Testis (tissue), 3 donors: Measurements from ENCODE around the gene LPAR5. TPM values are rescaled to one million over a fixed set of nuclear protein-coding genes. Genes with fewer than 3 reads are reported as not detected.

Source experiments
- DNase-seq: peaks from one replicate; pipeline ENCODE4 v3.0.0-alpha.2; 2019
- H3K27ac ChIP-seq, 2 donors: fragments of 200-600 bp; sonication (generic); one replicate each; pipeline ENCODE4 v1.5.1; 2019
- H3K27me3 ChIP-seq: fragments of 200-600 bp; sonication (generic); one replicate; pipeline ENCODE4 v1.5.1; 2019
- H3K36me3 ChIP-seq: fragments of 200-600 bp; sonication (generic); one replicate; pipeline ENCODE4 v1.5.1; 2017; ENCODE audit warnings: low read depth; ENCODE audit errors: missing control alignments
- H3K4me1 ChIP-seq: fragments of 200-600 bp; sonication (generic); one replicate; pipeline ENCODE4 v1.5.1; 2019
- H3K4me3 ChIP-seq, 2 donors: fragments of 200-600 bp; sonication (generic); one replicate each; pipeline ENCODE4 v1.5.1; 2017 to 2019
- H3K9me3 ChIP-seq: fragments of 200-600 bp; sonication (generic); one replicate; pipeline ENCODE4 v1.5.1; 2017
- CTCF ChIP-seq, 3 experiments: fragments of 450-650 bp in 2 of 3; fragments of 200-600 bp in 1 of 3; sonication (generic) in 1 of 3; IDR thresholded peaks; one replicate each; pipeline ENCODE4 v1.5.1; 2016 to 2019; ENCODE audit warnings: antibody characterized with exemption in 3 of 3, mild to moderate bottlenecking in 2 of 3, moderate library complexity in 1 of 3
- POLR2A ChIP-seq: fragments of 450-650 bp; IDR thresholded peaks from one replicate; pipeline ENCODE4 v1.6.1; 2017; ENCODE audit warnings: antibody characterized with exemption, mild to moderate bottlenecking, moderate library complexity
- WGBS, 2 donors: methylation state at CpG; one replicate each; pipeline ENCODE4 v1.1.5; 2018; 5-methylcytosine and 5-hydroxymethylcytosine counted together
- intact Hi-C: fragments of 100-400 bp; cut with DNase I; formaldehyde crosslinking; loops from one replicate; pipeline ENCODE4 v1.15.1; 2023; ENCODE audit warnings: low total_unique reads
- polyA plus RNA-seq: library from polyadenylated mRNA; stranded (reverse); fragments of 350-450 nt; fragmentation: Illumina TruSeq; extraction: RNeasy Lipid Tissue Mini Kit (QIAGEN cat#74804); gene quantifications from one replicate; pipeline ENCODE4 v1.2.3, GENCODE V29; 2014; ENCODE audit warnings: low read depth, low replicate concordance; ENCODE audit not compliant: insufficient read depth
- total RNA-seq, 2 donors: library from RNA; depleted of rRNA; stranded (reverse); fragments of >200 nt; gene quantifications; one replicate each; pipeline ENCODE4 v1.2.3, GENCODE V29; 2016

Gene LPAR5
- total and polyA plus RNA-seq, 3 donors from 2014 or later: 1.5 to 3.1 (median 2.4) TPM

- H3K27ac ChIP-seq: no peak overlapping the region
- H3K36me3 ChIP-seq: peaks cover 7% of the 10 kb centered on the region
- DNase-seq: no peak
- H3K4me1 ChIP-seq: no peaks in the 10 kb centered on the region
- H3K9me3 ChIP-seq: no peaks in the 10 kb centered on the region
- 85 to 91% methylated on average over 6 to 8 of the region's 8 CpGs for WGBS, 2 donors
- intact Hi-C loops: no loop called here
- TF ChIP-seq POLR2A (no peak), CTCF (IDR thresholded peaks at IDR 0.05) (no peak)
- H3K27me3 ChIP-seq: no peaks in the 10 kb centered on the region
- H3K4me3 ChIP-seq: no peak overlapping the region
Observed at GRCh38 chr12:6667559-6668210, 31.9 kb upstream of the LPAR5 start.

GRCh38 chr12:6666211-6666610, 30.5 kb upstream of the LPAR5 start:
- intact Hi-C loops: no loop called here
- Histone ChIP-seq H3K27me3 (no peaks in the 10 kb centered on the region), H3K4me1 (peaks cover 9% of the 10 kb centered on the region), H3K4me3 (no peak overlapping the region), H3K36me3 (peaks cover 7% of the 10 kb centered on the region), H3K27ac (no peak overlapping the region), H3K9me3 (no peaks in the 10 kb centered on the region)
- DNase-seq: no peak
- 95 to 97% methylated on average over 2 of the region's 2 CpGs for WGBS, 2 donors
- TF ChIP-seq CTCF (IDR thresholded peaks at IDR 0.05): no peak
- no peak for TF ChIP-seq POLR2A

- no peak for TF ChIP-seq CTCF (IDR thresholded peaks at IDR 0.05)
- TF ChIP-seq POLR2A: no peak
- WGBS, 2 donors: 78 to 87% methylated on average over 2 of the region's 2 CpGs
- intact Hi-C loops: no loop called here
Observed at GRCh38 chr12:6664902-6665301, 29.1 kb upstream of the LPAR5 start.

GRCh38 chr12:6662906-6663742, 27.4 kb upstream of the LPAR5 start, which contains the start of gene ING4:
ING4 (minus strand) TSS chr12:6663119; CDS start chr12:6663101, 18 bp downstream.
- H3K27ac ChIP-seq: peak within 1 kb of the TSS; percentile 47 to 83
- no peaks in the 10 kb centered on the region for H3K27me3 ChIP-seq
- intact Hi-C loops: no loop called here
- no peaks in the 10 kb centered on the region for H3K9me3 ChIP-seq
- H3K4me1 ChIP-seq: peaks cover 9% of the 10 kb centered on the region
- 2% methylated on average over 37 of the region's 37 CpGs for WGBS, 2 donors
- no peaks in the 10 kb centered on the region for H3K36me3 ChIP-seq
- TF ChIP-seq POLR2A (no peak), CTCF (IDR thresholded peaks at IDR 0.05) (no peak)
- H3K4me3 ChIP-seq: peak within 1 kb of the TSS; percentile 68 to 91
- DNase-seq: peak; percentile 100

More at GRCh38 chr12:6664902-6665301, 29.1 kb upstream of the LPAR5 start:
- Histone ChIP-seq H3K4me1 (peaks cover 9% of the 10 kb centered on the region), H3K27ac (no peak overlapping the region), H3K4me3 (no peak overlapping the region), H3K27me3 (no peaks in the 10 kb centered on the region), H3K9me3 (no peaks in the 10 kb centered on the region), H3K36me3 (no peaks in the 10 kb centered on the region)
- no peak for DNase-seq
